Prostate gland (tissue), 2 donors: ENCODE results near the gene RASSF8. TPM values are rescaled to one million over a fixed set of nuclear protein-coding genes. Genes with fewer than 3 reads are reported as not detected.

Experiments
- DNase-seq: peaks from one replicate; pipeline ENCODE4 v3.0.0-alpha.2; 2019; ENCODE audit warnings: low spot score
- H3K27ac ChIP-seq, 2 donors: fragments of 200-600 bp; sonication (generic); 2 replicates each; pipeline ENCODE4 v1.5.1; 2017 to 2019
- H3K27me3 ChIP-seq: fragments of 200-600 bp; sonication (generic); replicated peaks from 2 replicates; pipeline ENCODE4 v1.5.1; 2019; ENCODE audit not compliant: insufficient read depth
- H3K36me3 ChIP-seq, 2 donors: fragments of 200-600 bp; sonication (generic); 1 replicate in 1 of 2; 2 replicates in 1 of 2; pipeline versions ENCODE4 v1.5.1 to v1.8.1; 2017 to 2019
- H3K4me1 ChIP-seq: fragments of 200-600 bp; sonication (generic); replicated peaks from 2 replicates; pipeline ENCODE4 v1.5.1; 2019
- H3K4me3 ChIP-seq, 2 donors: fragments of 200-600 bp; sonication (generic); 2 replicates each; pipeline ENCODE4 v1.5.1; 2017 to 2019
- H3K9me3 ChIP-seq: fragments of 200-600 bp; sonication (generic); 2 replicates; pipeline ENCODE4 v1.5.1; 2017
- CTCF ChIP-seq, 4 experiments: fragments of 200-600 bp in 2 of 4; fragments of 450-650 bp in 2 of 4; sonication (generic) in 2 of 4; IDR thresholded peaks; 1 replicate in 3 of 4; 2 replicates in 1 of 4; pipeline ENCODE4 v1.5.1; 2016 to 2019; ENCODE audit warnings: antibody characterized with exemption in 4 of 4, mild to moderate bottlenecking in 2 of 4, moderate library complexity in 2 of 4
- POLR2A ChIP-seq: fragments of 450-650 bp; IDR thresholded peaks from one replicate; pipeline ENCODE4 v1.6.1; 2016; ENCODE audit warnings: antibody characterized with exemption, mild to moderate bottlenecking
- POLR2AphosphoS5 ChIP-seq: sonication (generic); formaldehyde crosslinking; IDR thresholded peaks from one replicate; pipeline ENCODE4 v1.6.1; 2017; ENCODE audit warnings: antibody characterized with exemption
- WGBS: methylation state at CpG from one replicate; pipeline ENCODE4 v1.1.5; 2018; 5-methylcytosine and 5-hydroxymethylcytosine counted together
- intact Hi-C: fragments of 100-400 bp; cut with DNase I; formaldehyde crosslinking; loops from one replicate; pipeline ENCODE4 v1.14.2; 2022
- total RNA-seq, 2 donors: library from RNA; depleted of rRNA; stranded (reverse); fragments of >200 nt; gene quantifications; one replicate each; pipeline ENCODE4 v1.1.0, GENCODE V29; 2016

The RASSF8 gene
- total RNA-seq, 2 donors from 2014 or later, result 26.0 to 62.1 TPM

GRCh38 chr12:25976289-25976688 is 17.8 kb downstream of the RASSF8 start:
- Histone ChIP-seq H3K4me3 (no peak overlapping the region), H3K27me3 (no peaks in the 10 kb centered on the region), H3K9me3 (no peaks in the 10 kb centered on the region), H3K27ac (no peak overlapping the region), H3K4me1 (no peaks in the 10 kb centered on the region), H3K36me3 (no peaks in the 10 kb centered on the region)
- no peak for DNase-seq
- intact Hi-C loops, result no loop called here
- 77% methylated on average over 4 of the region's 4 CpGs for WGBS
- TF ChIP-seq CTCF (IDR thresholded peaks at IDR 0.05) (no peak), POLR2AphosphoS5 (no peak), POLR2A (no peak)

GRCh38 chr12:25977047-25977446 is 18.6 kb downstream of the RASSF8 start:
- H3K4me3 ChIP-seq, result no peak overlapping the region
- no peaks in the 10 kb centered on the region for H3K27me3 ChIP-seq
- WGBS, result 82% methylated on average over 5 of the region's 5 CpGs
- no peak for DNase-seq
- H3K9me3 ChIP-seq, result no peaks in the 10 kb centered on the region
- H3K27ac ChIP-seq, result no peak overlapping the region
- TF ChIP-seq CTCF (IDR thresholded peaks at IDR 0.05) (no peak), POLR2AphosphoS5 (no peak), POLR2A (no peak)
- H3K36me3 ChIP-seq, result no peaks in the 10 kb centered on the region
- intact Hi-C loops, result no loop called here
- no peaks in the 10 kb centered on the region for H3K4me1 ChIP-seq

- H3K27ac ChIP-seq, result no peak overlapping the region
- no peaks in the 10 kb centered on the region for H3K9me3 ChIP-seq
- H3K36me3 ChIP-seq, result no peaks in the 10 kb centered on the region
- H3K27me3 ChIP-seq, result no peaks in the 10 kb centered on the region
- TF ChIP-seq POLR2A, result no peak
- TF ChIP-seq CTCF (IDR thresholded peaks at IDR 0.05), result no peak
- no peak for TF ChIP-seq POLR2AphosphoS5
- H3K4me3 ChIP-seq, result no peak overlapping the region
- no peak for DNase-seq
- 66% methylated on average over 4 of the region's 4 CpGs for WGBS
- H3K4me1 ChIP-seq, result no peaks in the 10 kb centered on the region
- intact Hi-C loops, result no loop called here
Measured at GRCh38 chr12:25979059-25979458, 20.6 kb downstream of the RASSF8 start.

- no peaks in the 10 kb centered on the region for H3K4me1 ChIP-seq
- no peak for DNase-seq
- H3K36me3 ChIP-seq, result no peaks in the 10 kb centered on the region
- H3K9me3 ChIP-seq, result no peaks in the 10 kb centered on the region
- TF ChIP-seq CTCF (IDR thresholded peaks at IDR 0.05) (no peak), POLR2AphosphoS5 (no peak), POLR2A (no peak)
- no peaks in the 10 kb centered on the region for H3K27me3 ChIP-seq
- intact Hi-C loops, result no loop called here
- H3K27ac ChIP-seq, result no peak overlapping the region
- H3K4me3 ChIP-seq, result no peak overlapping the region
- WGBS, result 100% methylated on average over 2 of the region's 2 CpGs
Measured at GRCh38 chr12:25979563-25979962, 21.1 kb downstream of the RASSF8 start.

- TF ChIP-seq CTCF (IDR thresholded peaks at IDR 0.05) (no peak), POLR2AphosphoS5 (no peak), POLR2A (no peak)
- no peak overlapping the region for H3K27ac ChIP-seq
- no peaks in the 10 kb centered on the region for H3K4me1 ChIP-seq
Measured at GRCh38 chr12:25980035-25980434, 21.6 kb downstream of the RASSF8 start.

More at GRCh38 chr12:25980035-25980434, 21.6 kb downstream of the RASSF8 start:
- Histone ChIP-seq H3K9me3 (no peaks in the 10 kb centered on the region), H3K27me3 (no peaks in the 10 kb centered on the region), H3K4me3 (no peak overlapping the region), H3K36me3 (no peaks in the 10 kb centered on the region)
- no peak for DNase-seq
- 91% methylated on average over 4 of the region's 4 CpGs for WGBS
- intact Hi-C loops, result no loop called here
